Sigmoid colon (tissue), 4 donors: ENCODE measurements around the gene SPSB1.

ENCODE experiments used
- POLR2A ChIP-seq, 2 donors: fragments of 450-650 bp; IDR thresholded peaks; one replicate each; pipeline ENCODE4 v1.6.1; 2016; ENCODE audit warnings: antibody characterized with exemption in 2 of 2, mild to moderate bottlenecking in 2 of 2, moderate library complexity in 2 of 2
- POLR2AphosphoS5 ChIP-seq, 4 donors: sonication (generic); formaldehyde crosslinking; IDR thresholded peaks; one replicate each; pipeline ENCODE4 v1.6.1; 2017; ENCODE audit warnings: antibody characterized with exemption in 4 of 4
- TF ChIP-seq, protein P1 (sequence below), 4 experiments: fragments of 450-650 bp in 3 of 4; fragments of 200-600 bp in 1 of 4; IDR thresholded peaks; one replicate each; pipeline ENCODE4 v1.5.1; 2016 to 2019; ENCODE audit warnings: antibody characterized with exemption in 4 of 4, mild to moderate bottlenecking in 3 of 4, moderate library complexity in 2 of 4

- TF ChIP-seq, protein P1, sequence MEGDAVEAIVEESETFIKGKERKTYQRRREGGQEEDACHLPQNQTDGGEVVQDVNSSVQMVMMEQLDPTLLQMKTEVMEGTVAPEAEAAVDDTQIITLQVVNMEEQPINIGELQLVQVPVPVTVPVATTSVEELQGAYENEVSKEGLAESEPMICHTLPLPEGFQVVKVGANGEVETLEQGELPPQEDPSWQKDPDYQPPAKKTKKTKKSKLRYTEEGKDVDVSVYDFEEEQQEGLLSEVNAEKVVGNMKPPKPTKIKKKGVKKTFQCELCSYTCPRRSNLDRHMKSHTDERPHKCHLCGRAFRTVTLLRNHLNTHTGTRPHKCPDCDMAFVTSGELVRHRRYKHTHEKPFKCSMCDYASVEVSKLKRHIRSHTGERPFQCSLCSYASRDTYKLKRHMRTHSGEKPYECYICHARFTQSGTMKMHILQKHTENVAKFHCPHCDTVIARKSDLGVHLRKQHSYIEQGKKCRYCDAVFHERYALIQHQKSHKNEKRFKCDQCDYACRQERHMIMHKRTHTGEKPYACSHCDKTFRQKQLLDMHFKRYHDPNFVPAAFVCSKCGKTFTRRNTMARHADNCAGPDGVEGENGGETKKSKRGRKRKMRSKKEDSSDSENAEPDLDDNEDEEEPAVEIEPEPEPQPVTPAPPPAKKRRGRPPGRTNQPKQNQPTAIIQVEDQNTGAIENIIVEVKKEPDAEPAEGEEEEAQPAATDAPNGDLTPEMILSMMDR (IDR thresholded peaks at IDR 0.05) = no peak
- no peak for TF ChIP-seq POLR2A (IDR thresholded peaks at IDR 0.05)
- no peak for TF ChIP-seq POLR2AphosphoS5 (IDR thresholded peaks at IDR 0.05)
Observed at GRCh38 chr1:9267352-9267686, 25.4 kb upstream of the SPSB1 start.
